ENCODE data around the gene GNPDA1. TPM values are rescaled to one million over a fixed set of nuclear protein-coding genes. Genes with fewer than 3 reads are reported as not detected.

The GNPDA1 gene
- polyA plus RNA-seq, 1 of the 3 experiments (the other 2 are of a cell fraction) = 23.9 TPM

DNA sequence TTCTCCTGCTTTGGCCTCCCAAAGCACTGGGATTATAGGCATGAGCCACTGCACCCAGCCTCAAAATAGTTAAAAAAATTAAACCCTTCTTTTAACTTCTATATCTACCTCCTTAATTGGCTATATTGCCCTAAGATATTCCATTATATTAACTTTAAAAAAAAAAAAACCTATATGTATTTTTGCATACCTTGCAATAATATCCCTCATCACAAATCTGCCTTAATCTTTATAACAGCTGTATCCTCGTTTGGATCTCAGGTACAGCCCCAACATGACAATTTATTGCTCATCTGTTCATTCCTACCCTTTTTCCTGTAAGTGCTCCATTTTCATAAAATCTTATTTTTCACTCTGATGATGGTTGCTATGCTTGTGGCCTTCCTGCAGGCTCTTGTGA lies 12.7 kb downstream of the GNPDA1 start (continued):
- TF ChIP-seq, protein P1, sequence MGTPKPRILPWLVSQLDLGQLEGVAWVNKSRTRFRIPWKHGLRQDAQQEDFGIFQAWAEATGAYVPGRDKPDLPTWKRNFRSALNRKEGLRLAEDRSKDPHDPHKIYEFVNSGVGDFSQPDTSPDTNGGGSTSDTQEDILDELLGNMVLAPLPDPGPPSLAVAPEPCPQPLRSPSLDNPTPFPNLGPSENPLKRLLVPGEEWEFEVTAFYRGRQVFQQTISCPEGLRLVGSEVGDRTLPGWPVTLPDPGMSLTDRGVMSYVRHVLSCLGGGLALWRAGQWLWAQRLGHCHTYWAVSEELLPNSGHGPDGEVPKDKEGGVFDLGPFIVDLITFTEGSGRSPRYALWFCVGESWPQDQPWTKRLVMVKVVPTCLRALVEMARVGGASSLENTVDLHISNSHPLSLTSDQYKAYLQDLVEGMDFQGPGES (IDR thresholded peaks at IDR 0.05; ENCODE audit: low read depth, low read length) = no peak
- TF ChIP-seq GATA2 (CRISPR knock-in tag; IDR thresholded peaks at IDR 0.05) = no peak
- TF ChIP-seq NRF1 (IDR thresholded peaks at IDR 0.05; ENCODE audit: low read depth, low read length) = no peak
- no peak for TF ChIP-seq YY1 (IDR thresholded peaks at IDR 0.05; ENCODE audit: low read depth)
- no peak for TF ChIP-seq CHD2 (IDR thresholded peaks at IDR 0.05; ENCODE audit: low read length, partially characterized antibody)
- TF ChIP-seq RCOR1 (IDR thresholded peaks at IDR 0.05; ENCODE audit: low read length) = no peak
- TF ChIP-seq FOXM1 (IDR thresholded peaks at IDR 0.05; ENCODE audit: low read depth) = no peak
- TF ChIP-seq MEF2A (IDR thresholded peaks at IDR 0.05; ENCODE audit: borderline replicate concordance, low read depth) = no peak
- TF ChIP-seq, protein P2, sequence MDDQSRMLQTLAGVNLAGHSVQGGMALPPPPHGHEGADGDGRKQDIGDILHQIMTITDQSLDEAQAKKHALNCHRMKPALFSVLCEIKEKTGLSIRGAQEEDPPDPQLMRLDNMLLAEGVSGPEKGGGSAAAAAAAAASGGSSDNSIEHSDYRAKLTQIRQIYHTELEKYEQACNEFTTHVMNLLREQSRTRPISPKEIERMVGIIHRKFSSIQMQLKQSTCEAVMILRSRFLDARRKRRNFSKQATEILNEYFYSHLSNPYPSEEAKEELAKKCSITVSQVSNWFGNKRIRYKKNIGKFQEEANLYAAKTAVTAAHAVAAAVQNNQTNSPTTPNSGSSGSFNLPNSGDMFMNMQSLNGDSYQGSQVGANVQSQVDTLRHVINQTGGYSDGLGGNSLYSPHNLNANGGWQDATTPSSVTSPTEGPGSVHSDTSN (IDR thresholded peaks at IDR 0.05) = no peak
- TF ChIP-seq TCF12 (IDR thresholded peaks at IDR 0.05) = no peak

DNA sequence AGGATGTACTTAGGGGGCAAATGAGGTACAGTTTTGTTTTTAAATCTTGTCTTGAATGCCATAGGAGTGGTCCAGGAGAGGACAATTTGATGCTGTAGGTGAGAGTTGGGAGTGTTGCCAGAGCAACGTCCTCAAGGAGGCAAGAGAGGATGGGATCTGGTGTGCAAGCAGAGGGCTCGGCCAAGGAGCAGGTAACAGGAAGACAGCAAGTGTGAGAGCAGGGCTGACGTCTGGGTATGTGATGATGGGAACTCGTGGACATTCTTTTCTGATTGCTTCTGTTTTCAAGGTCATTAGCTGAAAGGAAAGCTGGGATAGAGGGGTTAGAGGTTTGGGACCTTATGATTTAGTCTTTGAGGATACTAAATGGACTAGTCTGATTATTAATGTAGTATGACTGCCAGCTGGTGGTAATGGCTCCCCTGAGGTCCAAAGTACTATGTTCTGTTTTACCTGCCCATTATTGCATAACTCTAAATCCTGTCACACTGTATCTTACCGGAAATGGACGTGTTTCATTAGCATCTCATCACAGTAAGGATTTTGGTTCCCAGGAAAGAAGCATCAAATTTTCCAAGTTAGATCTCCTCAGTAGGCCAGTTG lies 15.4 kb downstream of the GNPDA1 start:
- no peaks in the 10 kb centered on the region for H3K9me2 ChIP-seq
- no peaks in the 10 kb centered on the region for H3K9me3 ChIP-seq
- H3K9ac ChIP-seq = no peak overlapping the region
- H3K4me1 ChIP-seq (ENCODE audit: control insufficient read depth in 1 of 2, insufficient read depth in 2 of 2, low read depth in 1 of 2, low read length in 1 of 2) = no peaks in the 10 kb centered on the region
- no peak for TF ChIP-seq ELF1 (IDR thresholded peaks at IDR 0.05)
- TF ChIP-seq, protein P3, sequence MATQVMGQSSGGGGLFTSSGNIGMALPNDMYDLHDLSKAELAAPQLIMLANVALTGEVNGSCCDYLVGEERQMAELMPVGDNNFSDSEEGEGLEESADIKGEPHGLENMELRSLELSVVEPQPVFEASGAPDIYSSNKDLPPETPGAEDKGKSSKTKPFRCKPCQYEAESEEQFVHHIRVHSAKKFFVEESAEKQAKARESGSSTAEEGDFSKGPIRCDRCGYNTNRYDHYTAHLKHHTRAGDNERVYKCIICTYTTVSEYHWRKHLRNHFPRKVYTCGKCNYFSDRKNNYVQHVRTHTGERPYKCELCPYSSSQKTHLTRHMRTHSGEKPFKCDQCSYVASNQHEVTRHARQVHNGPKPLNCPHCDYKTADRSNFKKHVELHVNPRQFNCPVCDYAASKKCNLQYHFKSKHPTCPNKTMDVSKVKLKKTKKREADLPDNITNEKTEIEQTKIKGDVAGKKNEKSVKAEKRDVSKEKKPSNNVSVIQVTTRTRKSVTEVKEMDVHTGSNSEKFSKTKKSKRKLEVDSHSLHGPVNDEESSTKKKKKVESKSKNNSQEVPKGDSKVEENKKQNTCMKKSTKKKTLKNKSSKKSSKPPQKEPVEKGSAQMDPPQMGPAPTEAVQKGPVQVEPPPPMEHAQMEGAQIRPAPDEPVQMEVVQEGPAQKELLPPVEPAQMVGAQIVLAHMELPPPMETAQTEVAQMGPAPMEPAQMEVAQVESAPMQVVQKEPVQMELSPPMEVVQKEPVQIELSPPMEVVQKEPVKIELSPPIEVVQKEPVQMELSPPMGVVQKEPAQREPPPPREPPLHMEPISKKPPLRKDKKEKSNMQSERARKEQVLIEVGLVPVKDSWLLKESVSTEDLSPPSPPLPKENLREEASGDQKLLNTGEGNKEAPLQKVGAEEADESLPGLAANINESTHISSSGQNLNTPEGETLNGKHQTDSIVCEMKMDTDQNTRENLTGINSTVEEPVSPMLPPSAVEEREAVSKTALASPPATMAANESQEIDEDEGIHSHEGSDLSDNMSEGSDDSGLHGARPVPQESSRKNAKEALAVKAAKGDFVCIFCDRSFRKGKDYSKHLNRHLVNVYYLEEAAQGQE (IDR thresholded peaks at IDR 0.05; ENCODE audit: low read depth, low read length) = no peak
- no peak overlapping the region for H2AFZ ChIP-seq (ENCODE audit: low read depth)
- POLR2A ChIA-PET = no interaction called here
- H3F3A ChIP-seq (replicated peaks; ENCODE audit: insufficient read depth) = peaks cover 7% of the 10 kb centered on the region
- no peaks in the 10 kb centered on the region for H3K27me3 ChIP-seq (ENCODE audit: insufficient read depth)
- H4K20me1 ChIP-seq (ENCODE audit: insufficient read depth) = peaks cover 5% of the 10 kb centered on the region; the same call in 1 of the 2 replicates
- no peak for DNase-seq
- no peak overlapping the region for H3K4me2 ChIP-seq
- no peak overlapping the region for H3K4me3 ChIP-seq (ENCODE audit: low read depth in 2 of 2, low read length in 1 of 2)
- CTCF ChIA-PET = interaction anchor here (0.6 to 11.6 kb wide), 7 partner anchors 13 to 332 kb away, joined by 3 to 164 read pairs (median 3); partner anchors contain the start of gene RNF14
- 78% methylated on average over 6 of the region's 6 CpGs for WGBS (ENCODE audit: low lambda C conversion rate)
- H3K27ac ChIP-seq (ENCODE audit: low read depth in 2 of 2, low read length in 1 of 2) = no peak overlapping the region
- peaks cover 29 to 59% of the 10 kb centered on the region in 2 experiments for H3K36me3 ChIP-seq (replicated peaks in 1 of 2; ENCODE audit: control insufficient read depth in 1 of 2, insufficient read depth in 2 of 2, low read length in 1 of 2)
- no peaks in the 10 kb centered on the region for H3K79me2 ChIP-seq (ENCODE audit: insufficient read depth)

Data from SK-N-SH (cell line).